CD4-positive, alpha-beta T cell treated with Interleukin-15 for 4 hours (primary cell): ENCODE results near the gene MROH2B.

Source experiments
- DNase-seq: peaks from one replicate; pipeline ENCODE4 v3.0.0-alpha.2; 2020; ENCODE audit warnings: low spot score

MROH2B gene

GRCh38 chr5:41071242-41071641, at the start of gene MROH2B:
TSS of gene MROH2B (minus strand) at chr5:41071342. CDS start at chr5:41070852, 490 bp downstream.
- DNase-seq = no peak

DNA sequence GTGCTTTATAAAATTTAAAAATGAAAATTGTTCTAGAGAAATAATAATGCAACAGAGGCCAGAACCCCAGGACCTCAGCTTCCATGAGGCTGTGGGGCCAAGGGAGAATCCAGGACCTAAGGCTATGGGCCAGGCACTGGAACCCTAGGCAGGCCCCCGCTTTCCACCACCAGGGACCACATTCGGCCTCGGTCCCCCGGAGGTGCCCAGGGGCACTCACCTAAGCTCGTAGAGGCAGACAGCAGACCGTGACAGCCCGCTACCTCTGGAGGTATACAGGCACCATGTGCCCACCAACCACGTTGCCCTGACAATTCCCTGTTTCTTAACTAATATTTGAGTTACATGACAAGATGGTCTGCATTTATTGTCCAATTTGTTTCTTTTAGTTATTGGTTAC, 49.5 kb upstream of the MROH2B start:
- DNase-seq = no peak

- no peak for DNase-seq
These were observed 47.0 kb upstream of the MROH2B start for GRCh38 chr5:41118177-41118576.

- DNase-seq = no peak
These were observed 44.1 kb upstream of the MROH2B start for GRCh38 chr5:41115281-41115680.

- no peak for DNase-seq
These were observed 41.6 kb upstream of the MROH2B start for GRCh38 chr5:41112486-41113455.

- no peak for DNase-seq
These were observed 38.0 kb upstream of the MROH2B start for GRCh38 chr5:41109186-41109585.

- no peak for DNase-seq
These were observed 31.2 kb upstream of the MROH2B start for GRCh38 chr5:41102341-41102740.

GRCh38 chr5:41097642-41098041, 26.5 kb upstream of the MROH2B start:
- no peak for DNase-seq

DNA sequence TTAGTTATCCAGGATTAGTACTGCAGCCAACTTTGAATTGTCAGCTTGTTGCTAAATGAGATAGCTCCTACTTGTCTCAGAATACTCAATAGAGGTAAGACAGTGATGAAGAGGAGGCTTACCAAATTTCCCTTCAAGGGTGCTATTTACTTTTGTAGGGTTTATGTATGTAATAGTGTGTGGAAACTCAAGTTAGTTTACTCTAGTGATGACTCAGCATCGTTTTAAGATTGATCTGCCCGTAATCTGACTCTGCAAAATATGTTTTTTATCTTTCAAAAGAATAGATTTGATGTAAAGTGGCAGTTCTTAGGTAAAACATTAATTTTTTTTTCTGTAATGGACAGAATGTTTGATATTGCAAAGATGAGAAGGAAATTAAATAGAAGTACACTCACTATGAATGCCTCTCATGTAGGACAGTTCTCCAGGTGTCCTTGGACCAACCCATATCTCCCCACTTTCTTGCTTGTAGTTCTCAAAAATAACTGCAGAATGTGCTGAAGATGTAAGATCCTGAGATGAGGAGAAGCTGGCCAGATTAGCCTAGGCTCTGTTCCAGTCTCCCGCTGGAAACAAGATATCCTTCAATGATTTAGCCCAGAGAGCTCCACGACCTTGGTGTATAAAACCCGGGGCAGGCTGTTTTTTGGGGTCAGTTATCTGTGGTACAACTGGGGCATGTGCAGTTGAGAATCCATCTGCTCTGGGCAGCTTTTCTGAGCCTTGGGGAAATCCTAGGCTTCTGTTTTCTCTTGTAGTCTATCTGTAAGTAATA, 24.4 kb upstream of the MROH2B start:
- no peak for DNase-seq

- DNase-seq = no peak
These were observed 23.7 kb upstream of the MROH2B start for GRCh38 chr5:41094871-41095270.

DNA sequence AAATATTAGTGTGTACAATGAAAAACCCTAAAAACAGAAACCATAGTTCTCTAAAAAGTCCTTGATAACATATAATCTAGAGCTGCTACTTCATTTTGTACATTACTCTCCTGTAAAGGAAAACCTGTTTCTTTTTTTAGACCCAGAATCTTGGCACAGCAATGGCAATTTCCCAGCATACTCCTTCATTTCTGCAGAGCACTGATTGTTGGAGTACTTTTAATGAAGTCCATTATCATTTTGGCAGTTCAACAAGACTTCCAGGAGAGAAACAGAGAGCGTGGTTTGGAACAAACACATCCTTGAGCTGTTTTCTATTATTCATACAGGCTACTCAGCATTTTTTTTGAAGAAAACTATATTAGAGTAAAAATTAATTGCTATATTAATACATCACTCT, 22.7 kb upstream of the MROH2B start:
- DNase-seq = no peak

DNA sequence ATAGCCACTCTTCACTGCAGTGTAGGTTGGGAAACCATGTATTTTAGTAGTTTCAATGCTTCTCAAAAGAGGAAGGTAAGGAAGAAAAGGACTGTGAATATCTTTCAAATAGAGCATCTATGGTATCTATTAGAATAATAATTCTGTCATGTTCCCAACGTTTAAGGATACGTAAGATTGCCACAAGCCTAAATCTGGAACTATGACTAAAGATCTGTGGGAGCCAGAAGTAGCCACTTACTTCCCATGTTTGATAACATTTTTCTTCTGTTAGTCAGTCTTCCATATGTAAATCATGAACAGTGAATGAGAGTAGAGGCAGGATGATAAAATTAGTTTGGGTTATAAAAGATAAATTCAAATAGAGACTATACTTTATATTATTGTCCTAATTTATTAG, 16.3 kb upstream of the MROH2B start:
- no peak for DNase-seq

GRCh38 chr5:41083306-41083705, 12.2 kb upstream of the MROH2B start:
- no peak for DNase-seq

GRCh38 chr5:41071975-41072374, 833 bp upstream of the MROH2B start:
- DNase-seq = no peak

GRCh38 chr5:41067714-41068568, 3.2 kb downstream of the MROH2B start:
- DNase-seq = no peak

DNA sequence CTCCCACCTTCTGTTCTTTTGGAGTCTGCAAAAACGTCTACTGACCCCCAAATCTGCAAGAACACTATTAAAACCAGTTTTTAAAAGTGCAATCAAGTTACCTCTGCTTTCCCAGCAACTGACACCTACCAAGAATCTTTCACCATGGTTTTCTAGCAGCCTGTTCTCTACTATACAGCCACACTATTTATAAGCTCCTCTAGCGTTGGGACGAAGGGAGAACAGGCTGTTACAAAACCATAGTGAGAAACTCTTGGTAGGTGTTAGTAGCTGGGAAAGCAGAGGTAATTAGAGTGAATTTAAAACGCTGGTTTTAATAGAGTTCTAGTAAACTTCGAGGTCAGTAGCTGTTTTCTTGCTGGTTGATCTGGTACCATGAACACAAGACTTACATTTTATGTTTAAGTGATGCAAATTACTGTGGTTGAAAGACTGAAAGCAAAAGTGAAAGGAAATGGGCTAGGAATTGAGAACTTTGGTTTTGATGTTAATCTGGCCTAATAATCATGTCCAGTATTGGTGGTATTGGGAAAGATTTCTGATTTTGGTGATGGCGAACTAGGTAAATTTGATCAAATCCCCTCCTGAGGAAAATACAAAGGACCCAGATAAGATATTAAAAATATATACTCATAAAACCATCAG, 5.3 kb downstream of the MROH2B start:
- no peak for DNase-seq

DNA sequence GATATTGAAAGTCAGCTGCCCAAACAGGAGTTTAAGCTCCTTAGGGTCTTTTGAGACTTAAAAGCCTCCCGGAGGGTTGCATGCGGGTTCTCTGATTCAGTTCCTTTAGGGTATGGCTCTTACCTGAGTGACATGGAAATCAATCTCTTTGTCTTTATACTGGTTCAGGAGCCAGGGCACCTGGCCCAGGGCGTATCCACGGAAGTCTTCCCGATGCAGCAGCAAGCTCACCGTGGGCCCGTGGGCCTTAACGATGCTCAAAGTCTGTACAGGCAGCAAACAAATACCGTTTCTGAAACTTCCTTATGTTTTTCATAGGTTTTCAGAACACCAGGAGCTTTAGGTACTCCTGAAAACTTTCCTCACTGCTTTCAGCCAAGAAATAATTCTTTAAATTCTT, 13.2 kb downstream of the MROH2B start:
- no peak for DNase-seq

- DNase-seq = no peak
These were observed 13.9 kb downstream of the MROH2B start for GRCh38 chr5:41057231-41057630.

DNA sequence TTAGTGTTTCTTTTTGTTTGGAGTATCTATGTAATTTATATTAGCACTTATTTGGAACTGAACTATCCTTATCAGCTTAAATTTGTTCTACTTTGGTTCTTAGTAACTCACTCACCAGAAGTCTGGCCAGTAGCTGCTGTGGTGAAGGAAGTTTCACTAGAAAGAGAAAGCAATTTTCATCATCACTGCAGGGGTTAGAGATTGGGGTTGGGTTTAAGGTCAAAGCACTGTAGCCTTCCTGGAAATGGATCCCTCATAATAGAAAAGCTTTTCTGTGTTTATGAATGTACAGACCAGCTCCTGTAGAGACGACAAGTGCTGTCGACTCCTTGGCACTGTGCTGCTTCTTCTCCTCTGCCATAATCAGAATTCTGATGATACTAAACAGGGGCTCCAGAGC, 22.2 kb downstream of the MROH2B start:
- no peak for DNase-seq

GRCh38 chr5:41043109-41043747, 27.9 kb downstream of the MROH2B start:
- DNase-seq = no peak

GRCh38 chr5:41032973-41033372, 38.2 kb downstream of the MROH2B start:
- no peak for DNase-seq
